ENCODE results near the gene TTC13. TPM values are rescaled to one million over a fixed set of nuclear protein-coding genes. Genes with fewer than 3 reads are reported as not detected.

Gene TTC13
- total RNA-seq, 1 donor from 2014 or later, result 20.4 TPM

- Histone ChIP-seq H3K9me3 (ENCODE audit: control insufficient read depth in 3 of 3, low read length in 3 of 3) (no peaks in the 10 kb centered on the region), H3K27me3 (ENCODE audit: control insufficient read depth in 3 of 3, insufficient read depth in 3 of 3, low read length in 3 of 3) (no peaks in the 10 kb centered on the region), H3K4me3 (ENCODE audit: low read length in 3 of 3) (no peak overlapping the region), H3K36me3 (ENCODE audit: control insufficient read depth in 3 of 3, insufficient read depth in 3 of 3, low read length in 3 of 3) (peaks cover 0 to 23% (median 5%) of the 10 kb centered on the region in 3 donors), H3K27ac (ENCODE audit: low read depth, low read length) (no peak overlapping the region), H3K9ac (ENCODE audit: low read depth in 1 of 3, low read length in 3 of 3) (no peak overlapping the region), H3K4me1 (ENCODE audit: control insufficient read depth in 3 of 3, insufficient read depth in 3 of 3, low read length in 3 of 3) (no peaks in the 10 kb centered on the region)
Measured at GRCh38 chr1:230937371-230937770, 41.3 kb downstream of the TTC13 start.

DNA sequence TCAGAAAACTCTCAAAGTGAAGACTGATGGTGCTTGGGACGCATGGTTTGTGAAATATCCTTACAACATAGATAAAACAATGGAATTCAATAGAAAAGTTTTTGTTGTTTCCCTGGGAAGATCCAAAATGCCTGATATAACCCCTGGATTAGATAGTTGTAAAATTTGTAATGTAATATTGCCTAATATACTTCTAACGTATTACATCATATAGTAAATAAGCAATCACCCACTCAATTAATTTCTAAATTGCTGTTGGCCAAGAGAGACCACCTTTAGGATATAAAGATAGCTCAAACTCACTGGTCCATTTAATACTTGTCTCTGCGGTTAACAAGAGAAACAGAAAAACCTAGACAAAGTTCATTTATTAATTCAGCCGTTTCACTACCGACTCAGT, 42.2 kb downstream of the TTC13 start:
- Histone ChIP-seq H3K9ac (ENCODE audit: low read depth in 1 of 3, low read length in 3 of 3) (no peak overlapping the region), H3K36me3 (ENCODE audit: control insufficient read depth in 3 of 3, insufficient read depth in 3 of 3, low read length in 3 of 3) (peaks cover 0 to 28% (median 5%) of the 10 kb centered on the region in 3 donors), H3K27me3 (ENCODE audit: control insufficient read depth in 3 of 3, insufficient read depth in 3 of 3, low read length in 3 of 3) (no peaks in the 10 kb centered on the region), H3K4me1 (ENCODE audit: control insufficient read depth in 3 of 3, insufficient read depth in 3 of 3, low read length in 3 of 3) (no peaks in the 10 kb centered on the region), H3K9me3 (ENCODE audit: control insufficient read depth in 3 of 3, low read length in 3 of 3) (no peaks in the 10 kb centered on the region), H3K4me3 (ENCODE audit: low read length in 3 of 3) (no peak overlapping the region), H3K27ac (ENCODE audit: low read depth, low read length) (no peak overlapping the region)

GRCh38 chr1:230935852-230936251, 42.8 kb downstream of the TTC13 start:
- H3K36me3 ChIP-seq (ENCODE audit: control insufficient read depth in 3 of 3, insufficient read depth in 3 of 3, low read length in 3 of 3), result peaks cover 4 to 34% (median 5%) of the 10 kb centered on the region in 3 donors
- no peaks in the 10 kb centered on the region for H3K9me3 ChIP-seq (ENCODE audit: control insufficient read depth in 3 of 3, low read length in 3 of 3)
- no peaks in the 10 kb centered on the region for H3K4me1 ChIP-seq (ENCODE audit: control insufficient read depth in 3 of 3, insufficient read depth in 3 of 3, low read length in 3 of 3)
- no peak overlapping the region for H3K9ac ChIP-seq (ENCODE audit: low read depth in 1 of 3, low read length in 3 of 3)
- no peak overlapping the region for H3K4me3 ChIP-seq (ENCODE audit: low read length in 3 of 3)
- H3K27ac ChIP-seq (ENCODE audit: low read depth, low read length), result no peak overlapping the region
- no peaks in the 10 kb centered on the region for H3K27me3 ChIP-seq (ENCODE audit: control insufficient read depth in 3 of 3, insufficient read depth in 3 of 3, low read length in 3 of 3)

DNA sequence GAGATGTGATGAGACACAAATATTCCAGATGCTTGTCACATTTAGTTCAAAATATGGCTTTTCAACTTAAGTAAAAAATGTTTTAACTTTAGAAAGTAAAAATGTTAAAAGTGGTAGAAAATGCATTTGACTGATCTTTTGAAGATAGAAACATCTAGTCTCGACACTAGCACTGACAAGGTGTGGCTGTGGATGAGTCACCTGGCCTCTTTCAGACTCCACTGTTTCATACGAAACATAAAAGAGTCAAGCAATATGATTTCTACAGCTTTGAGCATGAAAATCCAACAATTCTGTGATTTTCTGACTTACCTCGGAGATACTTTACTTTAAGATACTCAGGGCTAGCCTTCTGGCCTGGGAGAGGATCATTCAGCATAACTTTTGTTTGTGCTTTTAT, 47.7 kb downstream of the TTC13 start:
- Histone ChIP-seq H3K36me3 (ENCODE audit: control insufficient read depth in 3 of 3, insufficient read depth in 3 of 3, low read length in 3 of 3) (peaks cover 8 to 36% (median 10%) of the 10 kb centered on the region in 3 donors), H3K4me3 (ENCODE audit: low read length in 3 of 3) (no peak overlapping the region), H3K9me3 (ENCODE audit: control insufficient read depth in 3 of 3, low read length in 3 of 3) (no peaks in the 10 kb centered on the region), H3K27me3 (ENCODE audit: control insufficient read depth in 3 of 3, insufficient read depth in 3 of 3, low read length in 3 of 3) (no peaks in the 10 kb centered on the region), H3K9ac (ENCODE audit: low read depth in 1 of 3, low read length in 3 of 3) (no peak overlapping the region), H3K4me1 (ENCODE audit: control insufficient read depth in 3 of 3, insufficient read depth in 3 of 3, low read length in 3 of 3) (no peaks in the 10 kb centered on the region), H3K27ac (ENCODE audit: low read depth, low read length) (no peak overlapping the region)

- Histone ChIP-seq H3K27ac (ENCODE audit: low read depth, low read length) (no peak overlapping the region), H3K4me1 (ENCODE audit: control insufficient read depth in 3 of 3, insufficient read depth in 3 of 3, low read length in 3 of 3) (no peaks in the 10 kb centered on the region), H3K9ac (ENCODE audit: low read depth in 1 of 3, low read length in 3 of 3) (no peak overlapping the region), H3K36me3 (ENCODE audit: control insufficient read depth in 3 of 3, insufficient read depth in 3 of 3, low read length in 3 of 3) (peaks cover 23 to 45% (median 40%) of the 10 kb centered on the region in 3 donors), H3K27me3 (ENCODE audit: control insufficient read depth in 3 of 3, insufficient read depth in 3 of 3, low read length in 3 of 3) (no peaks in the 10 kb centered on the region), H3K4me3 (ENCODE audit: low read length in 3 of 3) (no peak overlapping the region), H3K9me3 (ENCODE audit: control insufficient read depth in 3 of 3, low read length in 3 of 3) (no peaks in the 10 kb centered on the region)
Measured at GRCh38 chr1:230926182-230926581, 52.5 kb downstream of the TTC13 start.

DNA sequence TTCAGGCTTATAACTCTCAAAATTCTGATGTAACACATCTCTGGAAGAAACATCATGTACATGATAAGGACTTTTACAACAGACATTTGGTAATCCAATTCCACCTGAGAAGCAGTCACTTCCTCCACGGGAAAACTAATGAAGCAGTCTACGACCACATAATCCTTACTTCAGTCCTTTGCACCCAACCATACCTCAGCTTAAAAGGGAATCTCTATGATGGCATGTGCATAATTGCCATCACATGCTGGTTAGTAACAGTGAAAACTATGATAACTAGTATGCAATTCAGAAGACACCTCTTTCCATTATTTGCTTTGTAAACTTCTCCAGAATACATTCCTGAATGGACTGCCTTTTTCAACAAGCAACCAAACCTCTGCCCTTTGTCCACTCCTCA, 53.1 kb downstream of the TTC13 start:
- Histone ChIP-seq H3K9ac (ENCODE audit: low read depth in 1 of 3, low read length in 3 of 3) (no peak overlapping the region), H3K9me3 (ENCODE audit: control insufficient read depth in 3 of 3, low read length in 3 of 3) (no peaks in the 10 kb centered on the region), H3K4me1 (ENCODE audit: control insufficient read depth in 3 of 3, insufficient read depth in 3 of 3, low read length in 3 of 3) (no peaks in the 10 kb centered on the region), H3K4me3 (ENCODE audit: low read length in 3 of 3) (no peak overlapping the region), H3K36me3 (ENCODE audit: control insufficient read depth in 3 of 3, insufficient read depth in 3 of 3, low read length in 3 of 3) (peaks cover 20 to 44% (median 40%) of the 10 kb centered on the region in 3 donors), H3K27ac (ENCODE audit: low read depth, low read length) (no peak overlapping the region), H3K27me3 (ENCODE audit: control insufficient read depth in 3 of 3, insufficient read depth in 3 of 3, low read length in 3 of 3) (no peaks in the 10 kb centered on the region)

- no peak overlapping the region for H3K27ac ChIP-seq (ENCODE audit: low read depth, low read length)
- no peak overlapping the region for H3K9ac ChIP-seq (ENCODE audit: low read depth in 1 of 3, low read length in 3 of 3)
- no peaks in the 10 kb centered on the region for H3K27me3 ChIP-seq (ENCODE audit: control insufficient read depth in 3 of 3, insufficient read depth in 3 of 3, low read length in 3 of 3)
- no peaks in the 10 kb centered on the region for H3K4me1 ChIP-seq (ENCODE audit: control insufficient read depth in 3 of 3, insufficient read depth in 3 of 3, low read length in 3 of 3)
- no peaks in the 10 kb centered on the region for H3K9me3 ChIP-seq (ENCODE audit: control insufficient read depth in 3 of 3, low read length in 3 of 3)
- no peak overlapping the region for H3K4me3 ChIP-seq (ENCODE audit: low read length in 3 of 3)
- H3K36me3 ChIP-seq (ENCODE audit: control insufficient read depth in 3 of 3, insufficient read depth in 3 of 3, low read length in 3 of 3), result peaks cover 19 to 55% (median 45%) of the 10 kb centered on the region in 3 donors
Measured at GRCh38 chr1:230923176-230923575, 55.5 kb downstream of the TTC13 start.

DNA sequence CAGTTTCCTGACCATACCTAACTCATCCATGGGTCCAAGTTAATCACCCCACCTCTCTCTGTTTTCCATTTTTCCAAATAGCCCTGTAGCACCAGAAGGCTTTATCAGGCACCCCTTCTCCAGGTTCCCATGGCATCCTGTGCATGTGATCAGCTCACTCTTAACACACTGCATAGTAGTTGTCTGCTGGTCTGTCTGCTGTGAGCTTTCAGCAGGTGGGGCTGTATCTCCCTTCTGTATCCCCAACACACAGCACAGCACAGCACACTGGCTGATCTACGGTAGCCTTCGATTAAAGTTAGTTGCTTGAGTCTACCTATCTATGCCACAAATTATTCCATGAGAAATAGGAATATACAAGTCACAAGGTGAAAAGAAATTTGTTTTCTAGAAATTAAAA, 56.0 kb downstream of the TTC13 start:
- H3K27ac ChIP-seq (ENCODE audit: low read depth, low read length), result no peak overlapping the region
- H3K9ac ChIP-seq (ENCODE audit: low read depth in 1 of 3, low read length in 3 of 3), result no peak overlapping the region
- no peak overlapping the region for H3K4me3 ChIP-seq (ENCODE audit: low read length in 3 of 3)
- no peaks in the 10 kb centered on the region for H3K9me3 ChIP-seq (ENCODE audit: control insufficient read depth in 3 of 3, low read length in 3 of 3)
- no peaks in the 10 kb centered on the region for H3K4me1 ChIP-seq (ENCODE audit: control insufficient read depth in 3 of 3, insufficient read depth in 3 of 3, low read length in 3 of 3)
- H3K36me3 ChIP-seq (ENCODE audit: control insufficient read depth in 3 of 3, insufficient read depth in 3 of 3, low read length in 3 of 3), result peaks cover 19 to 52% (median 45%) of the 10 kb centered on the region in 3 donors
- no peaks in the 10 kb centered on the region for H3K27me3 ChIP-seq (ENCODE audit: control insufficient read depth in 3 of 3, insufficient read depth in 3 of 3, low read length in 3 of 3)

- H3K4me1 ChIP-seq (ENCODE audit: control insufficient read depth in 3 of 3, insufficient read depth in 3 of 3, low read length in 3 of 3), result no peaks in the 10 kb centered on the region
- no peak overlapping the region for H3K4me3 ChIP-seq (ENCODE audit: low read length in 3 of 3)
- H3K27ac ChIP-seq (ENCODE audit: low read depth, low read length), result no peak overlapping the region
- no peak overlapping the region for H3K9ac ChIP-seq (ENCODE audit: low read depth in 1 of 3, low read length in 3 of 3)
- H3K9me3 ChIP-seq (ENCODE audit: control insufficient read depth in 3 of 3, low read length in 3 of 3), result no peaks in the 10 kb centered on the region
- peaks cover 19 to 50% (median 42%) of the 10 kb centered on the region in 3 donors for H3K36me3 ChIP-seq (ENCODE audit: control insufficient read depth in 3 of 3, insufficient read depth in 3 of 3, low read length in 3 of 3)
- H3K27me3 ChIP-seq (ENCODE audit: control insufficient read depth in 3 of 3, insufficient read depth in 3 of 3, low read length in 3 of 3), result no peaks in the 10 kb centered on the region
Measured at GRCh38 chr1:230919207-230919606, 59.5 kb downstream of the TTC13 start.

GRCh38 chr1:230917284-230918135, 61.2 kb downstream of the TTC13 start:
- no peak overlapping the region for H3K27ac ChIP-seq (ENCODE audit: low read depth, low read length)
- no peak overlapping the region for H3K4me3 ChIP-seq (ENCODE audit: low read length in 3 of 3)
- no peaks in the 10 kb centered on the region for H3K27me3 ChIP-seq (ENCODE audit: control insufficient read depth in 3 of 3, insufficient read depth in 3 of 3, low read length in 3 of 3)
- peaks cover 13 to 44% (median 33%) of the 10 kb centered on the region in 3 donors for H3K36me3 ChIP-seq (ENCODE audit: control insufficient read depth in 3 of 3, insufficient read depth in 3 of 3, low read length in 3 of 3)
- no peaks in the 10 kb centered on the region for H3K9me3 ChIP-seq (ENCODE audit: control insufficient read depth in 3 of 3, low read length in 3 of 3)
- no peak overlapping the region for H3K9ac ChIP-seq (ENCODE audit: low read depth in 1 of 3, low read length in 3 of 3)
- no peaks in the 10 kb centered on the region for H3K4me1 ChIP-seq (ENCODE audit: control insufficient read depth in 3 of 3, insufficient read depth in 3 of 3, low read length in 3 of 3)
